ENCODE data around the gene DOCK4. TPM values are rescaled to one million over a fixed set of nuclear protein-coding genes. Genes with fewer than 3 reads are reported as not detected.

DOCK4 gene
- total RNA-seq, 1 experiment from 2014 or later: 3.4 TPM

DNA sequence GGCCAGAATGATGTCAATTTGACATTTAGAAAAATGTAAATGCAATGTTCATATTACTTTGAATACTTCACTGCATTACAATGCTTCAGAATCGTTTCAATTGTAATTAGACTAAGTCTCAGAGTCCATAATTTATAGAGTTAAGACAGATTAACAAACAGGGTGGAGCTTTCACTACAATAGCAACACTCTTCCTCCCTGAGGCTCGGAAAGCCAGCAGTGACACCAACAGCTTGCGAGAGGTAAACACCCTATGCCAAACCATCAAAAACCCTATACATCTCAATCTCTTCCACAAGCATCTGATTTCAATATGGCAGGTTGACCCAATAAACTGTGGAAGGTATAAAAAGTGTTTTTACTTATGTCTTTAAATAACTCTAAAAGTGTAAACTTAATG is 72.2 kb downstream of the DOCK4 start:
- TF ChIP-seq, protein P1, sequence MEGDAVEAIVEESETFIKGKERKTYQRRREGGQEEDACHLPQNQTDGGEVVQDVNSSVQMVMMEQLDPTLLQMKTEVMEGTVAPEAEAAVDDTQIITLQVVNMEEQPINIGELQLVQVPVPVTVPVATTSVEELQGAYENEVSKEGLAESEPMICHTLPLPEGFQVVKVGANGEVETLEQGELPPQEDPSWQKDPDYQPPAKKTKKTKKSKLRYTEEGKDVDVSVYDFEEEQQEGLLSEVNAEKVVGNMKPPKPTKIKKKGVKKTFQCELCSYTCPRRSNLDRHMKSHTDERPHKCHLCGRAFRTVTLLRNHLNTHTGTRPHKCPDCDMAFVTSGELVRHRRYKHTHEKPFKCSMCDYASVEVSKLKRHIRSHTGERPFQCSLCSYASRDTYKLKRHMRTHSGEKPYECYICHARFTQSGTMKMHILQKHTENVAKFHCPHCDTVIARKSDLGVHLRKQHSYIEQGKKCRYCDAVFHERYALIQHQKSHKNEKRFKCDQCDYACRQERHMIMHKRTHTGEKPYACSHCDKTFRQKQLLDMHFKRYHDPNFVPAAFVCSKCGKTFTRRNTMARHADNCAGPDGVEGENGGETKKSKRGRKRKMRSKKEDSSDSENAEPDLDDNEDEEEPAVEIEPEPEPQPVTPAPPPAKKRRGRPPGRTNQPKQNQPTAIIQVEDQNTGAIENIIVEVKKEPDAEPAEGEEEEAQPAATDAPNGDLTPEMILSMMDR (IDR thresholded peaks at IDR 0.05; ENCODE audit: unreplicated experiment): no peak
- no TSS peak for BruUV-seq (replicated peaks)
- Mint-ChIP-seq H3K27me3 (ENCODE audit: unreplicated experiment) (no peaks in the 10 kb centered on the region), H3K27ac (ENCODE audit: unreplicated experiment) (no peak overlapping the region), H3K4me3 (ENCODE audit: low read depth, unreplicated experiment) (no peak overlapping the region), H3K4me1 (ENCODE audit: low read depth, unreplicated experiment) (no peaks in the 10 kb centered on the region), H3K36me3 (ENCODE audit: insufficient read depth, unreplicated experiment) (no peaks in the 10 kb centered on the region), H3K9me3 (ENCODE audit: low read depth, unreplicated experiment) (no peaks in the 10 kb centered on the region)
- CTCF ChIA-PET: no interaction called here
- no peak for DNase-seq
- intact Hi-C loops (cut with micrococcal nuclease; ENCODE audit: unreplicated experiment): no loop called here

DNA sequence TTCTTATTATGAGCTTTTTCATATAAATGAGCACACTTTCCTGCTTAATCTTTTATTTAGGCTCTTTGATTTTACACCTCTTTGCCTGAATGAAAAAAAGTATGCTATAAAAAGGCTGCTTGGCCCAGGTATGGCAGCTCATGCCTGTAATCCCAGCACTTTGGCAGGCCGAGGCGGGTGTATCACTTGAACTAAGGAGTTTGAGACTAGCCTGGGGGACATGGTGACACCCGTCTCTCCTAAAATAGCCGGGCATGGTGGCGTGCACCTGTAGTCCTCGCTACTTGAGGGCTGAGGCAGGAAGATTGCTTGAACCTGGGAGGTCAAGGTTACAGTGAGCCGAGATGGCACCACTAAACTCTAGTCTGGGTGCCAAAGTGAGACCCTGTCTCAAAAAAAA is 72.9 kb downstream of the DOCK4 start:
- H3K36me3 Mint-ChIP-seq (ENCODE audit: insufficient read depth, unreplicated experiment): no peaks in the 10 kb centered on the region
- H3K9me3 Mint-ChIP-seq (ENCODE audit: low read depth, unreplicated experiment): no peaks in the 10 kb centered on the region
- intact Hi-C loops (cut with micrococcal nuclease; ENCODE audit: unreplicated experiment): no loop called here
- H3K27me3 Mint-ChIP-seq (ENCODE audit: unreplicated experiment): no peaks in the 10 kb centered on the region
- TF ChIP-seq, protein P1 (IDR thresholded peaks at IDR 0.05; ENCODE audit: unreplicated experiment): no peak
- CTCF ChIA-PET: no interaction called here
- no peak overlapping the region for H3K4me3 Mint-ChIP-seq (ENCODE audit: low read depth, unreplicated experiment)
- H3K27ac Mint-ChIP-seq (ENCODE audit: unreplicated experiment): no peak overlapping the region
- no peak for DNase-seq
- no TSS peak for BruUV-seq (replicated peaks)
- no peaks in the 10 kb centered on the region for H3K4me1 Mint-ChIP-seq (ENCODE audit: low read depth, unreplicated experiment)

DNA sequence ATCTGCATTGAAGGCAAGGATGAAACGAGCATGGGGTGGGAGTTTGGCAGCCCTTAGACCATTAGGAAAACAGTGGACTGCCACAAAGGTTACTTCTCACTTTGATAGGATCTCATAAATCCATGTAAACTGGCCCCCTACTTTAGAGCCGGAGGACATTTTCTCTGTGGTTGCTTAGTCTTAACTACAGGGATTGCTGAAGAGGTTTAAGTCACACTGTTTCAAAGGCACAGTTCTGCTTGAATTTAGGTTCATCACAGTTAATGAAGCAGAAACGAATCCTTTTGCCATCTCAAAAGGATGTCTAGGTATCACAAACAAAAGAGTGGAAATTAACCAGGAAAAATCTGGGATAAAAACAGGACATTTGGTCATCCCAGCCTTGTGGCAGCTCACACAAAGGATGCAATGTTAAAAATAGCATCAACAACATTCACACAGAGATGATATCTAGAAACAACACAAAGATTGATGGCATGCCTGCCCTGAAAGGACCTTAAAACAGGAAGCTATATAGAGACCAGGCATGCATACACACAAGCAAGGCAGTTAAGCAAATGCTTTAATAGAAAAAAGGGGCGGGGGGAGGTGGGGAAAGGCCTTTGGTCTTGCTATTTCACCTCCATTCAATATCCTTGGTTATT is 74.0 kb downstream of the DOCK4 start:
- Mint-ChIP-seq H3K4me1 (ENCODE audit: low read depth, unreplicated experiment) (no peaks in the 10 kb centered on the region), H3K27ac (ENCODE audit: unreplicated experiment) (no peak overlapping the region), H3K27me3 (ENCODE audit: unreplicated experiment) (no peaks in the 10 kb centered on the region), H3K9me3 (ENCODE audit: low read depth, unreplicated experiment) (no peaks in the 10 kb centered on the region), H3K36me3 (ENCODE audit: insufficient read depth, unreplicated experiment) (no peaks in the 10 kb centered on the region), H3K4me3 (ENCODE audit: low read depth, unreplicated experiment) (no peak overlapping the region)
- intact Hi-C loops (cut with micrococcal nuclease; ENCODE audit: unreplicated experiment): no loop called here
- CTCF ChIA-PET: no interaction called here
- no TSS peak for BruUV-seq (replicated peaks)
- TF ChIP-seq, protein P1 (IDR thresholded peaks at IDR 0.05; ENCODE audit: unreplicated experiment): no peak
- DNase-seq: no peak

DNA sequence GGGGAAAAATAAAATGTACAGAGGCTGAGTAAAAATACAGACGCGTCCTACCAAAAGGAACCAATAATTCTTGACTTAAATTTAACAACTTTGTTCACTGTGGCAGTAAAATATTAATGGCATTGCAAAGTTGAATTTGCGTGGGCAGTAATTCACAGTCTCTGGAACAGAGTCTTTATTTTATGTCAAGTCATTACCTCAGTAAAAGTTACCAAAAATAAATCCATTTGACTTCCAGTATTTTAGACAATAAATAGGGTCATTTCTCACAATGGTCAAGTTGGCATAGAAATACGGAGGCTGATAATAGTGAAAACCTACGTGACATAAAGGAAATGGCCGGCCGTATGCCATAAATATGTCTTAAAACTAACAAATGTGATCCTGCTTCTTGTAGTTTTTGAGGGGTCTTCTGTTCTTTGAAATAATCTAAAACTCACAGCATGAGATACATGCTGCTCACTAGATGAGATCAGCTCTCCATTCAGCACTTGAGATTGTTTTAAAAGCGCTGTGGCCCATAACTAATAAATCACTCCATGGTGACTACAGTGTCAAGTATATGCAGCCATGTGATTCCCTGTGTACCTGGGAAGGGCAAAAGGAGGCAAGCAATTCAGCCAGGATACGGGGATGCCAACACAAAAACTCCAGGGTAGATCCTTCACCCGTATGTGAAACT is 75.3 kb downstream of the DOCK4 start:
- TF ChIP-seq, protein P1 (IDR thresholded peaks at IDR 0.05; ENCODE audit: unreplicated experiment): no peak
- no TSS peak for BruUV-seq (replicated peaks)

More for the DNA sequence above, 75.3 kb downstream of the DOCK4 start:
- Mint-ChIP-seq H3K27ac (ENCODE audit: unreplicated experiment) (no peak overlapping the region), H3K27me3 (ENCODE audit: unreplicated experiment) (no peaks in the 10 kb centered on the region), H3K4me1 (ENCODE audit: low read depth, unreplicated experiment) (no peaks in the 10 kb centered on the region), H3K9me3 (ENCODE audit: low read depth, unreplicated experiment) (no peaks in the 10 kb centered on the region), H3K36me3 (ENCODE audit: insufficient read depth, unreplicated experiment) (no peaks in the 10 kb centered on the region), H3K4me3 (ENCODE audit: low read depth, unreplicated experiment) (no peak overlapping the region)
- CTCF ChIA-PET: no interaction called here
- intact Hi-C loops (cut with micrococcal nuclease; ENCODE audit: unreplicated experiment): no loop called here
- DNase-seq: no peak

Measured in Calu3 (cell line).